Gastrocnemius medialis (tissue), 4 donors: ENCODE data around the gene TRIM24. TPM values are rescaled to one million over a fixed set of nuclear protein-coding genes. Genes with fewer than 3 reads are reported as not detected.

Experiments used
- ATAC-seq, 2 donors: fragments of 150-250 bp; one replicate each; pipeline ENCODE4 v1.9.1; 2016
- DNase-seq, 2 donors: peaks; one replicate each; pipeline ENCODE4 v3.0.0-alpha.2; 2019
- H3K27ac ChIP-seq, 4 donors: fragments of 200-600 bp; sonication (generic); 1 replicate in 1 of 4; 2 replicates in 3 of 4; pipeline ENCODE4 v1.5.1; 2016 to 2018; ENCODE audit warnings: mild to moderate bottlenecking in 2 of 4, moderate library complexity in 1 of 4
- H3K27me3 ChIP-seq, 3 donors: fragments of 200-600 bp; sonication (generic) in 2 of 3; 1 replicate in 1 of 3; 2 replicates in 2 of 3; pipeline versions ENCODE4 v1.5.1 to v1.6.0; 2016 to 2019; ENCODE audit warnings: mild to moderate bottlenecking in 1 of 3, moderate library complexity in 1 of 3
- H3K36me3 ChIP-seq, 2 donors: fragments of 200-600 bp; sonication (generic) in 1 of 2; one replicate each; pipeline ENCODE4 v1.5.1; 2017 to 2018
- H3K4me1 ChIP-seq, 2 donors: fragments of 200-600 bp; sonication (generic) in 1 of 2; one replicate each; pipeline ENCODE4 v1.5.1; 2016 to 2017; ENCODE audit warnings: mild to moderate bottlenecking in 2 of 2
- H3K4me3 ChIP-seq, 4 donors: fragments of 200-600 bp; sonication (generic) in 3 of 4; 1 replicate in 1 of 4; 2 replicates in 3 of 4; pipeline ENCODE4 v1.5.1; 2016 to 2019; ENCODE audit warnings: mild to moderate bottlenecking in 2 of 4
- H3K9me3 ChIP-seq, 3 donors: fragments of 200-600 bp; sonication (generic) in 2 of 3; 1 replicate in 1 of 3; 2 replicates in 2 of 3; pipeline ENCODE4 v1.5.1; 2016 to 2019
- POLR2A ChIP-seq, 2 donors: fragments of 450-650 bp; IDR thresholded peaks; one replicate each; pipeline ENCODE4 v1.6.1; 2017; ENCODE audit warnings: antibody characterized with exemption in 2 of 2, mild to moderate bottlenecking in 2 of 2, moderate library complexity in 2 of 2
- in situ Hi-C, 4 donors: fragments of 200-750 bp; cut with MboI; loops; one replicate each; pipeline versions ENCODE4 v1.15.0 to v1.8.0; 2017; ENCODE audit warnings: low sequenced_read_pairs in 4 of 4
- intact Hi-C: fragments of 100-400 bp; cut with DNase I; formaldehyde crosslinking; loops from one replicate; pipeline ENCODE4 v1.15.1; 2023; ENCODE audit warnings: low total_unique reads
- total RNA-seq, 4 donors: library from RNA; depleted of rRNA; stranded (reverse); fragments of >200 nt; gene quantifications; one replicate each; pipeline versions ENCODE4 v1.1.0 to v1.2.3, GENCODE V29; 2016
- TF ChIP-seq, protein P1 (sequence below), 5 experiments: fragments of 450-650 bp in 3 of 5; fragments of 200-600 bp in 2 of 5; sonication (generic) in 2 of 5; IDR thresholded peaks in 4 of 5; conservative IDR thresholded peaks in 1 of 5; 1 replicate in 4 of 5; 2 replicates in 1 of 5; pipeline ENCODE4 v1.5.1; 2016 to 2019; ENCODE audit warnings: antibody characterized with exemption in 5 of 5, mild to moderate bottlenecking in 3 of 5, moderate library complexity in 3 of 5

The TRIM24 gene
- total RNA-seq, 4 donors from 2014 or later: 17.1 to 26.5 (median 20.0) TPM

DNA sequence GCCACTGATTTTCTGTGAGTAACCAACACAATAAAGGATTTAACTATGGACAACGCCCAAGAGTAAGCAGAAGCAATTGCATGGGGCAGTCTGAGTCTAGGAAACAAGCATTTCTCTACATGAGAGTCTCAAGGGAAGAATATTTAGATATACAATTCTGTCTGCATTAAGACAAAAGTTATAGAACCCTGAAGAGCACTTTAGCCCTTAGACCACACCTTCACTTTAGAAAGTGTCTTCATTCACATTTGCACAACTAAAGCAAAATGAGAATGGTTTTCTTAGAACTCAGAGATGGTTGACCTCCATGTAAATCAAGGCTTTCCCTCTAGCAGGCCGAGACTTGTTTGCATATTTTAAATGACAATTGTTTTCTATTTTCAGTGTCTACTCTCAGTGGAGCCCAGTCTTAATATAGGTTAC lies 25.5 kb upstream of the TRIM24 start:
- ATAC-seq: no peak
- in situ Hi-C loops (no loop called here), intact Hi-C loops (no loop called here)
- DNase-seq: no peak
- Histone ChIP-seq H3K9me3 (peaks cover 0 to 3% (median 0%) of the 10 kb centered on the region in 3 donors), H3K27me3 (no peaks in the 10 kb centered on the region), H3K4me1 (no peaks in the 10 kb centered on the region), H3K36me3 (no peaks in the 10 kb centered on the region), H3K27ac (no peak overlapping the region), H3K4me3 (no peak overlapping the region)
- TF ChIP-seq, protein P1, sequence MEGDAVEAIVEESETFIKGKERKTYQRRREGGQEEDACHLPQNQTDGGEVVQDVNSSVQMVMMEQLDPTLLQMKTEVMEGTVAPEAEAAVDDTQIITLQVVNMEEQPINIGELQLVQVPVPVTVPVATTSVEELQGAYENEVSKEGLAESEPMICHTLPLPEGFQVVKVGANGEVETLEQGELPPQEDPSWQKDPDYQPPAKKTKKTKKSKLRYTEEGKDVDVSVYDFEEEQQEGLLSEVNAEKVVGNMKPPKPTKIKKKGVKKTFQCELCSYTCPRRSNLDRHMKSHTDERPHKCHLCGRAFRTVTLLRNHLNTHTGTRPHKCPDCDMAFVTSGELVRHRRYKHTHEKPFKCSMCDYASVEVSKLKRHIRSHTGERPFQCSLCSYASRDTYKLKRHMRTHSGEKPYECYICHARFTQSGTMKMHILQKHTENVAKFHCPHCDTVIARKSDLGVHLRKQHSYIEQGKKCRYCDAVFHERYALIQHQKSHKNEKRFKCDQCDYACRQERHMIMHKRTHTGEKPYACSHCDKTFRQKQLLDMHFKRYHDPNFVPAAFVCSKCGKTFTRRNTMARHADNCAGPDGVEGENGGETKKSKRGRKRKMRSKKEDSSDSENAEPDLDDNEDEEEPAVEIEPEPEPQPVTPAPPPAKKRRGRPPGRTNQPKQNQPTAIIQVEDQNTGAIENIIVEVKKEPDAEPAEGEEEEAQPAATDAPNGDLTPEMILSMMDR (IDR thresholded peaks at IDR 0.05 in 4 of 5, conservative IDR thresholded peaks at IDR 0.05 in 1 of 5): no peak
- TF ChIP-seq POLR2A (IDR thresholded peaks at IDR 0.05): no peak

DNA sequence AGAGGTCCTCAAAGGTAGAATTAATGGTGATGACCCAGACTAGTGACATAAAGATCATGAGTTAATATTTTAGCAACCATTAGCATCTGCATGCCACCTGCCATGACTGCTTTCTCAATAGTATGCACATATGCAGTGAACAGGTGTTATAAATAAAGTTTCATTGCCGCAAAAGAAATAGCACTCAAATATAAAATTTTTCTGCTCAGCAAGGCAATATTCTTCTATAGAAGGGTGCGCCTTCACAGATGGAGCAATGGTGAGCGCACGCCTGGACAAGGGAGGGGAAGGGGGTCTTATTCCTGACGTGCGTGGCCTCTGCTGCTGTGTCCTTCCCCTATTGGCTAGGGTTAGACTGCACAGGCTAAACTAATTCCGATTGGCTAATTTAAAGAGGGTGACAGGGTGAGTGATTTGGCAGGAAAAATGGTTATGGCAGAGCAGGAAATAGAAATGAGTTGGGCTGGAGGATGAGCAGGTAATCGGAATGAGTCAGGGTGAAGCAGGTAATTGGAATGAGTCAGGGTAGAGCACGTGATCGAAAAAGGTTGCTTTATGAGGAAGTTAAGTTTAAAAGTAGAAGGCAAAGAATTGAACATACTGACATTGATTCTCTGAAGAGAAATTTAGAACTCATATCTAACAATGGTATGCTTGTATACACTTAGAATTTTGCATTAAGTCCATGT lies 24.7 kb upstream of the TRIM24 start:
- Histone ChIP-seq H3K4me3 (no peak overlapping the region), H3K4me1 (no peaks in the 10 kb centered on the region), H3K36me3 (no peaks in the 10 kb centered on the region), H3K9me3 (no peaks in the 10 kb centered on the region), H3K27me3 (no peaks in the 10 kb centered on the region), H3K27ac (no peak overlapping the region)
- TF ChIP-seq POLR2A (IDR thresholded peaks at IDR 0.05): no peak
- intact Hi-C loops (no loop called here), in situ Hi-C loops (no loop called here)
- DNase-seq (no peak), ATAC-seq (no peak)

DNA sequence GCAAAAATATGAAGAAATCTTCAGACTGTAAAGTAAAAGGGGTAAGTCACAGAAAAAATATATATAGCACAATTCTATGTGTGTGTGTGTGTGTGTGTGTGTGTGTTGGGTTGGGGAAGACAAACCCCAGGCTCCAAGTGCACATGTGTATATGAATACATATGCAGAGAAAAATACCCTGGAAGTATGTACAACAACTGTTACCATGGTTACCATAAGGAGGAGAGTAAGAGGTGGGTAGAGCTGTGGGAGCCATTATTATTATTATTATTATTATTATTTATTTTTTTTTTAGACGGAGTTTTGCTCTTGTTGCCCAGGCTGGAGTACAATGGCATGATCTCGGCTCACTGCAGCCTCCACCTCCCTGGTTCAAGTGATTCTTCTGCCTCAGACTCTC lies 23.7 kb upstream of the TRIM24 start:
- H3K27ac ChIP-seq: no peak overlapping the region
- H3K36me3 ChIP-seq: no peaks in the 10 kb centered on the region
- no peaks in the 10 kb centered on the region for H3K4me1 ChIP-seq
- no peaks in the 10 kb centered on the region for H3K9me3 ChIP-seq
- in situ Hi-C loops: no loop called here
- TF ChIP-seq, protein P1 (IDR thresholded peaks at IDR 0.05 in 4 of 5, conservative IDR thresholded peaks at IDR 0.05 in 1 of 5): no peak
- TF ChIP-seq POLR2A (IDR thresholded peaks at IDR 0.05): no peak
- no peak overlapping the region for H3K4me3 ChIP-seq
- DNase-seq (no peak), ATAC-seq (no peak)
- intact Hi-C loops: no loop called here
- H3K27me3 ChIP-seq: no peaks in the 10 kb centered on the region

DNA sequence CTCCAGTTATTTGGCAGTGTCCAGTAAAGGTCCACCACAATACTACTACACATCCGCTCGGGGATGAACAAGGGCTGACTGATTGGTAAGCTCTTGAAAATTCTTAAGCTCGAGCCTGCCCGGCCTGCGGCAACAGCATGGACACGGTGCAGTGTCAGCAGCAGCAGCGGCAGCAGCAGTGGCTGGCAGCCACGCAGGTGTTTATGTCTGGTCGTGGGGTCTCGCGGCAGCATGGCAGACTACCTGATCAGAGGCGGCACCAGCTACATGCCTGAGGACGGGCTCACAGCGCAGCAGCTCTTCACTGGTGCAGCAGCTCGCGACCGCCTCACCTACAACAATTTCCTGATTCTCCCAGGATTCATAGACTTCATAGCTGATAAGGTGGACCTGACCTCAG lies 19.6 kb upstream of the TRIM24 start:
- no peak for TF ChIP-seq POLR2A (IDR thresholded peaks at IDR 0.05)
- TF ChIP-seq, protein P1 (IDR thresholded peaks at IDR 0.05 in 4 of 5, conservative IDR thresholded peaks at IDR 0.05 in 1 of 5): no peak
- no peaks in the 10 kb centered on the region for H3K4me1 ChIP-seq
- intact Hi-C loops: no loop called here
- no peak overlapping the region for H3K4me3 ChIP-seq
- H3K36me3 ChIP-seq: no peaks in the 10 kb centered on the region
- H3K9me3 ChIP-seq: no peaks in the 10 kb centered on the region
- in situ Hi-C loops: no loop called here
- DNase-seq (no peak), ATAC-seq (no peak)
- H3K27me3 ChIP-seq: no peaks in the 10 kb centered on the region
- no peak overlapping the region for H3K27ac ChIP-seq

DNA sequence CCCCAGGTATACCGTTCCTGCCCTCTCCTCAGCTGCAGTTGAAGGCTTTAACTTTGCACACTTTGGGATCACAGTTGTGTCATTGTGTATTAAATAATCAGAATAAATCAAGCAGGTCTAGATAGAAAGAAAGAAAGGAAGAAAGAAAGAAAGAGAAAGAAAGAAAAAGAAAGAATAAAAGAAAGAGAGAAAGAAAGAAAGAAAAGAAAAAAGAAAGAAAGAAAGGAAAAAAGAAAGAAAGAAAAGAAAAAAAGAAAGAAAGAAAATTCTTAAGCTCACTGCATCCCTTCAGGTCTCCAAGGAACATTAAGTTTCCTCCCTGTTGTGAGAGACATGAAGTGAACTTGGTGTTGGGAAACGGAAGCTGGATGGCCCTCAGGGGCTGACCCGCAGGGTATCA lies 17.2 kb upstream of the TRIM24 start:
- ATAC-seq (no peak), DNase-seq (no peak)
- no peaks in the 10 kb centered on the region for H3K9me3 ChIP-seq
- no peak for TF ChIP-seq POLR2A (IDR thresholded peaks at IDR 0.05)
- intact Hi-C loops (no loop called here), in situ Hi-C loops (no loop called here)
- no peaks in the 10 kb centered on the region for H3K36me3 ChIP-seq
- no peak overlapping the region for H3K27ac ChIP-seq
- H3K4me1 ChIP-seq: no peaks in the 10 kb centered on the region
- H3K4me3 ChIP-seq: no peak overlapping the region
- H3K27me3 ChIP-seq: no peaks in the 10 kb centered on the region

DNA sequence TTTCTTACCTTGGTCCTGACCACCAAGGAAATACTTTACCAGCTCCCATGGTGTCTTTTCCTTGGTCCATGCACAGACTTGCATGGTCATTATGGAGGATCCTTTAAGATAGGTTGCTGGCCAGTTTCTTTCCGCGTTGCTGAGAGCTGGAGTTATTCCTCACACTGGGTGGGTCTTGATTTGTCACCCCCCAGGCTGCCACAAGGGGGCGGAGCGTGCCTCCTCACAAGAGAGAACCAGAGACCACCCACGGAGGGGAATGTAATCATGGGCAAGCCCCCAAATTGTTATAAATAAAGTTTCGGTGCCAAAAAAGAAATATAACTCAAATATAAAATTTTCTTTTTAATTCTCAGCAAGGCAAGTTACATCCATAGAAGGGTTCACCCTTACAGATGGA lies 10.5 kb upstream of the TRIM24 start:
- intact Hi-C loops: no loop called here
- H3K9me3 ChIP-seq: no peaks in the 10 kb centered on the region
- in situ Hi-C loops: no loop called here

More for the DNA sequence above, 10.5 kb upstream of the TRIM24 start:
- no peaks in the 10 kb centered on the region for H3K4me1 ChIP-seq
- no peak for TF ChIP-seq POLR2A (IDR thresholded peaks at IDR 0.05)
- TF ChIP-seq, protein P1 (IDR thresholded peaks at IDR 0.05 in 4 of 5, conservative IDR thresholded peaks at IDR 0.05 in 1 of 5): peak in 3 of 5 experiments; percentile 8 to 38 (median 12)
- DNase-seq (no peak), ATAC-seq (no peak)
- no peaks in the 10 kb centered on the region for H3K36me3 ChIP-seq
- no peaks in the 10 kb centered on the region for H3K27me3 ChIP-seq
- H3K27ac ChIP-seq: no peak overlapping the region
- no peak overlapping the region for H3K4me3 ChIP-seq
